ENCODE data around the gene INO80E.

INO80E gene

DNA sequence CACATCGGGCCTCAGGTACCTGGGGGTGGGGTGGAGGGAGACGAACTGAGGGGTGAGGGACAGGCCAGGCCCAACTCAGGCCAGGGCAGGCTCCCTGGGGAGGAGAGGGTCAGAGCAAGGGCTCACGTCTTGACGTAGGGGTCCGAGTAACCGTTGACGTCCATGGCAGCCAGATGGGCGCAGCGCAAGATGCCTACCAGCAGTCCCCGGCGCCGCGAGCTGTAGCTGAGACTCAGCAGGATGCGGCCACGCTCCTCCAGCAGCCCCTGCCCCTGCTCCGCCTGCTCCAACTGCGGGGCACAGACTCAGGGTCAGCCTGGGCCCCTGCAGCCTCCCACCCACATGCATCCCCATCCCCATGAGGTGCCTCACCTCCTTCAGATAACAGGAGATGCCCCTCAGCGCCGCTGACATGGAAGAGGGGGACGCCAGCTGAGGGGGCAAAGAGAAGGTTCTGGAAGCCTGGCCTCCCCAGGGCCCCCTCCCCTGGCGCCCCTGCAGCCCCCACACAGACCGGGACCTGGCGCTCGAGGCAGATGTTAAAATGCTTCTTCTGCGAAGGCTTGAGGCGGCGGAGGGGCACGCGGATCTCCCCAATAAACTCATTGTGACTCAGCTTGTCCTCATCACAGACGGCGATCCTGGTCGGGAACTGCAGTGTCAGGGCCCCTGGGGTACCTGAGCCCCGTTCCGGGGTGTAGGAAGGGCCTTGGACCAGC, 10.8 kb downstream of the INO80E start:
- Histone ChIP-seq H3K27me3 (ENCODE audit: insufficient read depth, low read length, poor library complexity, severe bottlenecking) (no peaks in the 10 kb centered on the region), H3K79me2 (ENCODE audit: insufficient read depth, low read length) (no peaks in the 10 kb centered on the region), H3K4me3 (ENCODE audit: low read length, poor library complexity, severe bottlenecking) (no peak overlapping the region), H3K9ac (ENCODE audit: low read depth, low read length, poor library complexity, severe bottlenecking) (no peak overlapping the region), H3K9me3 (ENCODE audit: insufficient read depth, low read depth, low read length) (no peaks in the 10 kb centered on the region), H3F3A (ENCODE audit: low read depth) (no peaks in the 10 kb centered on the region), H3K4me1 (ENCODE audit: insufficient read depth, low read length, poor library complexity, severe bottlenecking) (no peaks in the 10 kb centered on the region), H3K4me2 (ENCODE audit: low read depth, low read length, poor library complexity, severe bottlenecking) (no peak overlapping the region), H3K9me2 (replicated peaks; ENCODE audit: low read depth, low read length) (no peaks in the 10 kb centered on the region), H2AFZ (ENCODE audit: low read length) (no peak overlapping the region), H3K36me3 (ENCODE audit: insufficient read depth, low read length) (no peaks in the 10 kb centered on the region), H4K20me1 (ENCODE audit: insufficient read depth, low read length, poor library complexity, severe bottlenecking) (peaks cover 2% of the 10 kb centered on the region)
- TF ChIP-seq, protein P1, sequence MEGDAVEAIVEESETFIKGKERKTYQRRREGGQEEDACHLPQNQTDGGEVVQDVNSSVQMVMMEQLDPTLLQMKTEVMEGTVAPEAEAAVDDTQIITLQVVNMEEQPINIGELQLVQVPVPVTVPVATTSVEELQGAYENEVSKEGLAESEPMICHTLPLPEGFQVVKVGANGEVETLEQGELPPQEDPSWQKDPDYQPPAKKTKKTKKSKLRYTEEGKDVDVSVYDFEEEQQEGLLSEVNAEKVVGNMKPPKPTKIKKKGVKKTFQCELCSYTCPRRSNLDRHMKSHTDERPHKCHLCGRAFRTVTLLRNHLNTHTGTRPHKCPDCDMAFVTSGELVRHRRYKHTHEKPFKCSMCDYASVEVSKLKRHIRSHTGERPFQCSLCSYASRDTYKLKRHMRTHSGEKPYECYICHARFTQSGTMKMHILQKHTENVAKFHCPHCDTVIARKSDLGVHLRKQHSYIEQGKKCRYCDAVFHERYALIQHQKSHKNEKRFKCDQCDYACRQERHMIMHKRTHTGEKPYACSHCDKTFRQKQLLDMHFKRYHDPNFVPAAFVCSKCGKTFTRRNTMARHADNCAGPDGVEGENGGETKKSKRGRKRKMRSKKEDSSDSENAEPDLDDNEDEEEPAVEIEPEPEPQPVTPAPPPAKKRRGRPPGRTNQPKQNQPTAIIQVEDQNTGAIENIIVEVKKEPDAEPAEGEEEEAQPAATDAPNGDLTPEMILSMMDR (conservative IDR thresholded peaks at IDR 0.05; ENCODE audit: low read length) = no peak
- TF ChIP-seq EZH2phosphoT487 (IDR thresholded peaks at IDR 0.05; ENCODE audit: borderline replicate concordance) = no peak

DNA sequence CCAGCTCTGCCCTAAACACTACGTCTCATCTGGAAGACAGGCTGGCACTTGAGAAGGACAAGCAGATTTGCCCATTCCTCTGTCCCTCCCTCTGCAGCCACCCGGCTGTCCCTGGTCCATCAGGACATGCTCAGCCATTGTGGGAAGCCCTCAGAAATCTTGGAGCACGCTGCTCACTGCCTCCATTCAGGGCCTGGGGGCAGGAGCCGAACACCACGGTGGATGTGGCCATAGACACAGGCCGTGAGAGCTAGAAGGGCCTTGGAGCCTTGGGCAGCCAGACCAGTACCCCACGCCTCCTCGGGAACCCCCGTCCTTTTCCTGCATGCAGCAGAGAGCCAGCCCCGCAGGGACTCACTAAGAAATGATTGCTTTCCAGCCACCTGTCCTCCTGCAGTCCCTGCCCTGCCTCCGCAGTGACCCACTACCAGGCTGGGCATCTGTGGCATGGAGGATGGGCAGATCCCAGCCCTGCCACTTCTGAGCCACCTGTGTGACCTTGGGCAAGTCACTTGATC, 11.4 kb downstream of the INO80E start:
- H2AFZ ChIP-seq (ENCODE audit: low read length) = no peak overlapping the region
- no peaks in the 10 kb centered on the region for H3K79me2 ChIP-seq (ENCODE audit: insufficient read depth, low read length)
- H3K4me1 ChIP-seq (ENCODE audit: insufficient read depth, low read length, poor library complexity, severe bottlenecking) = no peaks in the 10 kb centered on the region
- H3K36me3 ChIP-seq (ENCODE audit: insufficient read depth, low read length) = no peaks in the 10 kb centered on the region
- no peak overlapping the region for H3K4me2 ChIP-seq (ENCODE audit: low read depth, low read length, poor library complexity, severe bottlenecking)
- H3K27me3 ChIP-seq (ENCODE audit: insufficient read depth, low read length, poor library complexity, severe bottlenecking) = no peaks in the 10 kb centered on the region
- H3K9me3 ChIP-seq (ENCODE audit: insufficient read depth, low read depth, low read length) = no peaks in the 10 kb centered on the region
- H4K20me1 ChIP-seq (ENCODE audit: insufficient read depth, low read length, poor library complexity, severe bottlenecking) = peaks cover 2% of the 10 kb centered on the region
- no peaks in the 10 kb centered on the region for H3F3A ChIP-seq (ENCODE audit: low read depth)
- TF ChIP-seq EZH2phosphoT487 (IDR thresholded peaks at IDR 0.05; ENCODE audit: borderline replicate concordance) = no peak
- TF ChIP-seq, protein P1 (conservative IDR thresholded peaks at IDR 0.05; ENCODE audit: low read length) = no peak
- no peak overlapping the region for H3K4me3 ChIP-seq (ENCODE audit: low read length, poor library complexity, severe bottlenecking)
- no peak overlapping the region for H3K9ac ChIP-seq (ENCODE audit: low read depth, low read length, poor library complexity, severe bottlenecking)
- no peaks in the 10 kb centered on the region for H3K9me2 ChIP-seq (replicated peaks; ENCODE audit: low read depth, low read length)

DNA sequence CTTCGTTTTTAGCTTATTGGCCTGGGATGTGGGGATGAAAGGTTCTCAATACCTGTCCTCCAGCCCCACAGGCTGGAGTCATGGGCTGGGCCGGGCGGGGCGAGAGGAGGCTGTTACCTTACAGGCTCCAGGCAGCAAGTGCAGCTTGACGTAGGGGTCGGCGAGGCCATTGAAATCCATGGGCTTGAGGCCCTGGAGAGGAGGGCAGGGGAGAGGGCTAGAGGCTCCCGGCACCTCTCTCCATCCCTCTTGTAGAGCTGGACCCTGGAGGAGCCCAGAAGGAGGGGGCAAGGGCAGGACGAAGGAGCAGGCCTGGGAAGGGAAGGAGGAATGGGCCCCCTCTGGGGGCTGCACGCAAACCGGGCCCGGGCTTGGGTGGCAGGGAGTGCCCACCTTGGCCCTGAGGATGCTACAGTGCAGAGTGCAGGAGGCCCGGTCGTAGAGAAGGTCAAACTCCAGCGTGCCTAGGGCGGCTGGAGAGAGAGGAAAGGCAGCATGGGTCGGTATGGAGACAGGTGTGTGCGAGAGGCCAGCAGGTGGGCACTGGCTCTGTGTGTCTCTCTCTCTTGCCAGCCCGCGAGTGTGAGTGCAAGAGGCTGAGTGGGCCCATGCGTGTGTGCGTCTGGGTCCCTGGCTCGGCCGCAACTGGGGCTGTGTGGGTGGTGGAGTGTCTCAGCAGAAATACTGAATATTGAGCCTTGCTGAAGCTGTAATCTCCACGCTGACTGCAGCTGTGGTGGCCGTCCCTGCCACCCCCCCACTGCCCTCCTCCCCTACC, 13.2 kb downstream of the INO80E start:
- TF ChIP-seq EZH2phosphoT487 (IDR thresholded peaks at IDR 0.05; ENCODE audit: borderline replicate concordance) = no peak
- TF ChIP-seq, protein P1 (conservative IDR thresholded peaks at IDR 0.05; ENCODE audit: low read length) = no peak
- H3K9ac ChIP-seq (ENCODE audit: low read depth, low read length, poor library complexity, severe bottlenecking) = no peak overlapping the region

More for the DNA sequence above, 13.2 kb downstream of the INO80E start:
- H3K27me3 ChIP-seq (ENCODE audit: insufficient read depth, low read length, poor library complexity, severe bottlenecking) = no peaks in the 10 kb centered on the region
- H3K4me3 ChIP-seq (ENCODE audit: low read length, poor library complexity, severe bottlenecking) = no peak overlapping the region
- no peaks in the 10 kb centered on the region for H3K79me2 ChIP-seq (ENCODE audit: insufficient read depth, low read length)
- H3K4me1 ChIP-seq (ENCODE audit: insufficient read depth, low read length, poor library complexity, severe bottlenecking) = no peaks in the 10 kb centered on the region
- peaks cover 2% of the 10 kb centered on the region for H4K20me1 ChIP-seq (ENCODE audit: insufficient read depth, low read length, poor library complexity, severe bottlenecking)
- H3F3A ChIP-seq (ENCODE audit: low read depth) = no peaks in the 10 kb centered on the region
- no peaks in the 10 kb centered on the region for H3K9me3 ChIP-seq (ENCODE audit: insufficient read depth, low read depth, low read length)
- no peak overlapping the region for H2AFZ ChIP-seq (ENCODE audit: low read length)
- no peaks in the 10 kb centered on the region for H3K36me3 ChIP-seq (ENCODE audit: insufficient read depth, low read length)
- no peak overlapping the region for H3K4me2 ChIP-seq (ENCODE audit: low read depth, low read length, poor library complexity, severe bottlenecking)
- no peaks in the 10 kb centered on the region for H3K9me2 ChIP-seq (replicated peaks; ENCODE audit: low read depth, low read length)

Data from Loucy (cell line).